Testis (tissue), 3 donors: ENCODE data around the gene PLA2G2C. TPM values are rescaled to one million over a fixed set of nuclear protein-coding genes. Genes with fewer than 3 reads are reported as not detected.

ENCODE experiments used
- DNase-seq: peaks from one replicate; pipeline ENCODE4 v3.0.0-alpha.2; 2019
- H3K27ac ChIP-seq, 2 donors: fragments of 200-600 bp; sonication (generic); one replicate each; pipeline ENCODE4 v1.5.1; 2019
- H3K27me3 ChIP-seq: fragments of 200-600 bp; sonication (generic); one replicate; pipeline ENCODE4 v1.5.1; 2019
- H3K36me3 ChIP-seq: fragments of 200-600 bp; sonication (generic); one replicate; pipeline ENCODE4 v1.5.1; 2017; ENCODE audit warnings: low read depth; ENCODE audit errors: missing control alignments
- H3K4me1 ChIP-seq: fragments of 200-600 bp; sonication (generic); one replicate; pipeline ENCODE4 v1.5.1; 2019
- H3K4me3 ChIP-seq, 2 donors: fragments of 200-600 bp; sonication (generic); one replicate each; pipeline ENCODE4 v1.5.1; 2017 to 2019
- H3K9me3 ChIP-seq: fragments of 200-600 bp; sonication (generic); one replicate; pipeline ENCODE4 v1.5.1; 2017
- CTCF ChIP-seq, 3 experiments: fragments of 450-650 bp in 2 of 3; fragments of 200-600 bp in 1 of 3; sonication (generic) in 1 of 3; IDR thresholded peaks; one replicate each; pipeline ENCODE4 v1.5.1; 2016 to 2019; ENCODE audit warnings: antibody characterized with exemption in 3 of 3, mild to moderate bottlenecking in 2 of 3, moderate library complexity in 1 of 3
- POLR2A ChIP-seq: fragments of 450-650 bp; IDR thresholded peaks from one replicate; pipeline ENCODE4 v1.6.1; 2017; ENCODE audit warnings: antibody characterized with exemption, mild to moderate bottlenecking, moderate library complexity
- WGBS, 2 donors: methylation state at CpG; one replicate each; pipeline ENCODE4 v1.1.5; 2018; 5-methylcytosine and 5-hydroxymethylcytosine counted together
- intact Hi-C: fragments of 100-400 bp; cut with DNase I; formaldehyde crosslinking; loops from one replicate; pipeline ENCODE4 v1.15.1; 2023; ENCODE audit warnings: low total_unique reads
- polyA plus RNA-seq: library from polyadenylated mRNA; stranded (reverse); fragments of 350-450 nt; fragmentation: Illumina TruSeq; extraction: RNeasy Lipid Tissue Mini Kit (QIAGEN cat#74804); gene quantifications from one replicate; pipeline ENCODE4 v1.2.3, GENCODE V29; 2014; ENCODE audit warnings: low read depth, low replicate concordance; ENCODE audit not compliant: insufficient read depth
- total RNA-seq, 2 donors: library from RNA; depleted of rRNA; stranded (reverse); fragments of >200 nt; gene quantifications; one replicate each; pipeline ENCODE4 v1.2.3, GENCODE V29; 2016

The PLA2G2C gene
- total and polyA plus RNA-seq, 3 donors from 2014 or later = 0.31 to 1.1 (median 0.47) TPM

GRCh38 chr1:20229171-20229570 is 42.9 kb upstream of the PLA2G2C start:
- Histone ChIP-seq H3K27me3 (no peaks in the 10 kb centered on the region), H3K4me1 (no peaks in the 10 kb centered on the region), H3K27ac (no peak overlapping the region), H3K4me3 (no peak overlapping the region), H3K36me3 (no peaks in the 10 kb centered on the region), H3K9me3 (no peaks in the 10 kb centered on the region)
- intact Hi-C loops = no loop called here
- 68 to 71% methylated on average over 2 of the region's 2 CpGs for WGBS, 2 donors
- no peak for DNase-seq
- TF ChIP-seq CTCF (IDR thresholded peaks at IDR 0.05) = no peak
- no peak for TF ChIP-seq POLR2A

GRCh38 chr1:20228314-20228825 is 42.1 kb upstream of the PLA2G2C start:
- intact Hi-C loops = no loop called here
- 83 to 86% methylated on average over 11 of the region's 11 CpGs for WGBS, 2 donors
- no peaks in the 10 kb centered on the region for H3K36me3 ChIP-seq
- no peak overlapping the region for H3K4me3 ChIP-seq
- no peak for DNase-seq
- no peaks in the 10 kb centered on the region for H3K27me3 ChIP-seq
- no peak overlapping the region for H3K27ac ChIP-seq
- H3K4me1 ChIP-seq = peaks cover 3% of the 10 kb centered on the region
- H3K9me3 ChIP-seq = no peaks in the 10 kb centered on the region
- TF ChIP-seq CTCF (IDR thresholded peaks at IDR 0.05) (no peak), POLR2A (no peak)

GRCh38 chr1:20227704-20228103 is 41.4 kb upstream of the PLA2G2C start:
- DNase-seq = no peak

GRCh38 chr1:20224546-20224945 is 38.2 kb upstream of the PLA2G2C start:
- Histone ChIP-seq H3K27ac (no peak overlapping the region), H3K36me3 (no peaks in the 10 kb centered on the region), H3K27me3 (no peaks in the 10 kb centered on the region), H3K4me3 (no peak overlapping the region), H3K9me3 (no peaks in the 10 kb centered on the region), H3K4me1 (peaks cover 10% of the 10 kb centered on the region)
- TF ChIP-seq CTCF (IDR thresholded peaks at IDR 0.05) (no peak), POLR2A (no peak)
- no peak for DNase-seq
- intact Hi-C loops = no loop called here
- 48 to 74% methylated on average over 3 of the region's 3 CpGs for WGBS, 2 donors

More at GRCh38 chr1:20227704-20228103, 41.4 kb upstream of the PLA2G2C start:
- no peak overlapping the region for H3K27ac ChIP-seq
- intact Hi-C loops = no loop called here
- no peaks in the 10 kb centered on the region for H3K27me3 ChIP-seq
- TF ChIP-seq POLR2A (no peak), CTCF (IDR thresholded peaks at IDR 0.05) (no peak)
- WGBS, 2 donors = 76 to 83% methylated on average over 4 of the region's 4 CpGs
- no peak overlapping the region for H3K4me3 ChIP-seq
- peaks cover 3% of the 10 kb centered on the region for H3K4me1 ChIP-seq
- no peaks in the 10 kb centered on the region for H3K9me3 ChIP-seq
- no peaks in the 10 kb centered on the region for H3K36me3 ChIP-seq
